ENCODE measurements around the gene PAK3.

The PAK3 gene

DNA sequence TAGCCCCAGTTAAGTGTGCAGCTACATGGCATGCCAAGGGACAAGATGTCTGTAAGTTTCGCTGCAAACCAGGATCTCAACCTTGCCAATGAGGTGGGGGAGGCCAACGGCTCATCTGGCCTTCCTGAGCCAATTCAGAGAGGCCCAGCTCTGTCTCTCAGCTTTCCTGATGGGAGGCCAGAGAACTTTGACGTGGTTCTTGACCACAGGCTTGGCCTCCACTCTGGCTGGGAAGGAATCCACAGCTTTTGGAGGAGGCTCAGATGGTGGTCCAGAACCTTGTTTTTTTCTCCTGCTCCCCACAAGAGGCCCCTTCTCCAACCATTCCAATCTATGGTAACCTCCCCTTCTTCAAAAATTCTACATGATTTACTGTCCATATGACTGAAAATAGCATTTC lies 164.5 kb downstream of the PAK3 start:
- H3K4me3 Mint-ChIP-seq, result no peak overlapping the region
- no peak overlapping the region for H3K27ac Mint-ChIP-seq
- no peaks in the 10 kb centered on the region for H3K36me3 Mint-ChIP-seq (ENCODE audit: low read depth)
- no peak for DNase-seq
- H3K27me3 Mint-ChIP-seq, result peaks cover 36% of the 10 kb centered on the region
- H3K9me3 Mint-ChIP-seq, result no peaks in the 10 kb centered on the region
- H3K4me1 Mint-ChIP-seq (ENCODE audit: low read depth), result no peaks in the 10 kb centered on the region

DNA sequence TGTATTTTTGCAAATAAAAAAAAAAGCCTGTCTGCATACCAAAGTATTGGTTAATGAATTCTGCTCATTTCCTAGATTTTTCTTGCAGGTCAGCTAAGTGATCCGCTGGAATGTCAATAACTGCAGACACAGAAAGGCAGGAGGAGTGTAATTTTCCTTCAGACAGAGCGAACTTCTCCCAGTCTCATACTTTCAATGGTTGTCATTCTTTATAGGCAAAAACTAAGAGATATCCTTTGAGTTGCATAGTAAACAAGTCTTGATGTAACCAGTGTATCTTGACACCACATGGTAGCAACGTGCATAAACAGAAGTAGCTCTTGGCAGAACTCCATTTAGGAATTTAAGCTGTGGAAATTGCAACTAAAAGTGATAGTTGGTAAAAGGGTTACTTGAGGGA lies 166.1 kb downstream of the PAK3 start:
- H3K4me1 Mint-ChIP-seq (ENCODE audit: low read depth), result no peaks in the 10 kb centered on the region
- H3K27ac Mint-ChIP-seq, result no peak overlapping the region
- no peak for DNase-seq
- H3K36me3 Mint-ChIP-seq (ENCODE audit: low read depth), result no peaks in the 10 kb centered on the region
- H3K27me3 Mint-ChIP-seq, result peaks cover 52% of the 10 kb centered on the region
- H3K9me3 Mint-ChIP-seq, result no peaks in the 10 kb centered on the region
- no peak overlapping the region for H3K4me3 Mint-ChIP-seq

DNA sequence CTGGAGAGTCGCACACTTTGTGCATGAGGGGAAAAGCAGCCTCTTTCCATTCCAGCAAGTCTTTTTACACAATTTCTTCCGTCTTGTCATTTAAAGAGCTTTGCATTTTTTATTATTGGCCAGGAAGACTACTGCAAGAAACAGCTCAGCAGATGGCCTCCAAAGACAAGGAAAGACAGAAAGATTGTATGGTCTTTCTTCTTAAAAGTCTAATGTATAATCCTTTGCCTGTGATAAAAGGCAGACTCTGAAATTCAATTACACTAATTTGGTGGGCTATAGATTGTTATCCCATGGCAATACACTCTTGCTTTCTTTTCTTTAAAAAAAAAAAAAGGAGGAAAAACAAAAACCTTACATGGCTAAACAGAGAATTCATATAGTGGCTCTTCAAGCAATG lies 168.4 kb downstream of the PAK3 start:
- Mint-ChIP-seq H3K4me1 (ENCODE audit: low read depth) (no peaks in the 10 kb centered on the region), H3K4me3 (no peak overlapping the region), H3K36me3 (ENCODE audit: low read depth) (no peaks in the 10 kb centered on the region), H3K27me3 (peaks cover 58% of the 10 kb centered on the region), H3K27ac (no peak overlapping the region), H3K9me3 (no peaks in the 10 kb centered on the region)
- DNase-seq, result no peak

DNA sequence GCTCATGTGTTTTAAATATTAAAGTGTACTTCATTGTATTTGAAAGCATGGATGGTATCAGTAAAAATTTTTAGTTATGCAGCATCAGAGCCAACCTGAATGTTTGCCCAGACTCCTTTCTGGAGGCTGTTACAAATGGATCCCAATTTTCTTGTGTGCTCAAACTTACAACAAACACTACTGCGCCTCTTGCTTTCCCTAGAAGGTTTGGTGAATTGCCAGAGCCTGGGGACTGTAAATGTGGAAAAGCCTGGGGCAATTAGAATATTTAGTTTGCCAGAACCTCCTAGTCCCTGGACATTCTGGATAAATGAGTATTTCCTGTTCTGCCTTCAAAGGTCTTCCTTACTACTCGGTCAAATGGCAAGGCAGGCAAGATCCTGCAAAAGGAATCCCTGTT lies 169.5 kb downstream of the PAK3 start:
- Mint-ChIP-seq H3K4me1 (ENCODE audit: low read depth) (no peaks in the 10 kb centered on the region), H3K4me3 (no peak overlapping the region), H3K27me3 (peaks cover 64% of the 10 kb centered on the region), H3K27ac (no peak overlapping the region), H3K36me3 (ENCODE audit: low read depth) (no peaks in the 10 kb centered on the region), H3K9me3 (no peaks in the 10 kb centered on the region)
- DNase-seq, result no peak

DNA sequence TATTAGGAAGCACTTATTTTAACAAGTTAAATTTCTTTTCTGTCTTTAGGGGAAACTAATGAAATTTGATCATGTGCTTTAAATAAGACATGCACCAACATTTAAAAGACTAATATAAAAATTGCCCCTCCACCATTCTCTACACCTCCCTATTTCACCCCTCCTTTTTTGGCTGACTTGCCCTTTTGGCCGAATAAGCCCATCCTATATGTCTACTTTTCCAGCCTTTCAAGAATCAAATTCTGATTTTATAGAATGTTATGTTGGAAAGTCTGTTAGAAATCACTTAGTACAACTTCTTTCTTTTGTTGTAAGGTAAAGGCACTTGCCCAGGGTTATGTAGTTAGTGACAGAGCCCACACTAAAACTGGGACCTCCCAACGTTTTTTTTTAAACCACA lies 172.5 kb downstream of the PAK3 start:
- Mint-ChIP-seq H3K4me3 (no peak overlapping the region), H3K27me3 (peaks cover 75% of the 10 kb centered on the region), H3K4me1 (ENCODE audit: low read depth) (no peaks in the 10 kb centered on the region), H3K36me3 (ENCODE audit: low read depth) (no peaks in the 10 kb centered on the region), H3K27ac (no peak overlapping the region), H3K9me3 (no peaks in the 10 kb centered on the region)
- DNase-seq, result no peak

DNA sequence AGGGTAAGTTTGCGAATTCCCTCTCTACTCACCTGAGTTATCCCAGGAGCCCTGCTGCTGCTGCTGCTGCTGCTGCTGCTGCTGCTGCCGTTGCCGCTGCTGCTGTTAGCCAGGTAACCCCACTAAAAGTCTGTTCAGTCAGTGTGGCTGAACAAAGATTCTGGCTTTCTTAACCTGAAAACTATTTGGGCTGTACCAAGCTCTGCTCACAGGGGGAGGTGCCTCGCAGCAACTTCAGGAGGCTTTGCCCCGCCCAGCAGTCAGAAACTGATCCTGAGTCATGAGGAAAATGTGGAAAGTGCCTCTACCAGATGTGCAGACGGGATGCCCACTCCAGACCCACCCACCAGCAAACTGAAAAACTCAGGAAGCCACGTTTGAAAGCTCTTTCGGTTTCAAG lies 174.3 kb downstream of the PAK3 start, which contains the start of gene CAPN6:
Gene CAPN6, minus strand, starts transcription at position 145 of the 400 bp plus-strand sequence. CDS start 6,547 bp downstream, outside the sequence.
- Mint-ChIP-seq H3K36me3 (ENCODE audit: low read depth) (no peaks in the 10 kb centered on the region), H3K9me3 (no peaks in the 10 kb centered on the region), H3K4me1 (ENCODE audit: low read depth) (no peaks in the 10 kb centered on the region), H3K27ac (no peak within 1 kb of the TSS), H3K27me3 (peaks cover 81% of the 10 kb centered on the region), H3K4me3 (no peak within 1 kb of the TSS)
- no peak for DNase-seq
